Pulmonary artery endothelial cell (primary cell): ENCODE measurements around the gene CAPSL. TPM values are rescaled to one million over a fixed set of nuclear protein-coding genes. Genes with fewer than 3 reads are reported as not detected.
"Not testable (repeated sequence)": the region's sequence is repeated elsewhere in the genome, so short reads cannot be mapped to it uniquely, and the experiment has no call there.

Experiments
- DNase-seq: peaks from one replicate; pipeline ENCODE4 v3.0.0-alpha.2; 2011; ENCODE audit warnings: low read depth, low spot score
- total RNA-seq: library from RNA; depleted of rRNA; stranded (reverse); fragments of >200 nt; gene quantifications from 2 replicates; pipeline ENCODE4 v1.2.3, GENCODE V29; 2014

CAPSL gene
- total RNA-seq, 1 donor from 2014 or later: not detected

GRCh38 chr5:35908228-35908627, 30.2 kb downstream of the CAPSL start:
- DNase-seq: no peak

GRCh38 chr5:35904443-35905132, 33.8 kb downstream of the CAPSL start:
- DNase-seq: no peak

- DNase-seq: no peak
These were observed 34.7 kb downstream of the CAPSL start for GRCh38 chr5:35903631-35904203.

DNA sequence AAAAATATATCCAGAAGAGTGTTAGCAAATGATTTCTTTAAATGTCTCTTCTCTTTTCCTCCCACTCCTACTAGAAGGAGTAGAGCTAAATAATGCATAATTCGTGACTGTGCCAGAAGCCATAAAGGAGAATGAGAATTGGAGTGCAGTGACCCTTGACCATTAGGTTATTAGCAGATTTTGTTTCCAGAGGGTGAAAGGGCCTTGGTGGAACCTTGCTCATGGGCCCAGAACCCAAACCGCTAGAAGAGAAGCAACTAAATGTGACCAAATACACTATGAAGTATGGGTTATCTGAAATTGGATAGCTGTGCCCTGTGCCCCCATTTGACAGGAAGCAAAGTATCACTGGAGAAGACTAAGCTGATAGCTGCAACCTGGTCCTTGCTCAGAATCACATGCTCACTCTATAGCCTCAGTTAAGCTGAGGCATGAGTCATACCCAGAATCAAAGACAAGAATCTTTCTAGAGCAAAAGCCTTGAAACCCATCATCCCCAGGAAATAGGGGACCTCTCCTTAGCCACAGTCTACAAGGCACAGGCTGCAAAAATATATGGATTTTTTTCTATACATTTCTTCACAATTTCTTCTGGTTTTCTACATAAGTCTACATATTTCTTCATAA, 36.3 kb downstream of the CAPSL start:
- DNase-seq: no peak

- no peak for DNase-seq
These were observed 37.3 kb downstream of the CAPSL start for GRCh38 chr5:35900972-35901695.

DNA sequence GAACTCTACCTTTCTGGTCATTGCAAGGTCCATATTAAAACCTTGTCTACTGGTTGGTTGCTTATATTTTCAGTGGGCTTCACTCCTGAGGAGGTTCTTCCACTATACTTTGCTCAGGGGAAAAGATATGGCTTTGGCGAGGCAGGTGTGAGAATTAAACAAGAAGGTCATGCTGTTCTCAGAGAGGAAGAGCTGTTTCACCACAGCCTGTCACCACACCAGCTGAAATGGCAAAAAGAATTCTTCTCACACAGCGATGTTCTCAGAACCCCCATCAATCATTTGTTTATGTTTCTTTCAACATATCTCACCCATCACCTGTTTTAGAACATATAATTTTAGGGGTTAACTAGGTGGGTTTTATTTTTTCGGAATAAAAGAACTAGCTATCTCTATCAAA, 38.6 kb downstream of the CAPSL start:
- DNase-seq: no peak

- no peak for DNase-seq
These were observed 39.3 kb downstream of the CAPSL start for GRCh38 chr5:35898952-35899660.

- DNase-seq: no peak
These were observed 44.3 kb downstream of the CAPSL start for GRCh38 chr5:35894131-35894530.

DNA sequence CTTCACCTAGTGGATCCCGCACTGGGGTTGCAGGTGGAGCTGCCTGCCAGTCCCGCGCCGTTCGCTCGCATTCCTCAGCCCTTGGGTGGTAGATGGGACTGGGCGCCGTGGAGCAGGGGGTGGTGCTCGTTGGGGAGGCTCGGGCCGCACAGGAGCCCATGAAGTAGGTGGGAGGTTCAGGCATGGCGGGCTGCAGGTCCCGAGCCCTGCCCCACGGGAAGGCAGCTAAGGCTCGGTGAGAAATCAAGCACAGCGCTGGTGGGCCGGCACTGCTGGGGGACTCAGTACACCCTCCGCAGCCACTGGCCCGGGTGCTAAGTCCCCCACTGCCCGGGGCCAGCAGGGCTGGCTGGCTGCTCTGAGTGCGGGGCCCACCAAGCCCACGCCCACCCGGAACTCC, 45.6 kb downstream of the CAPSL start:
- DNase-seq: not testable (repeated sequence)

GRCh38 chr5:35890021-35891020, 48.1 kb downstream of the CAPSL start:
- no peak for DNase-seq

DNA sequence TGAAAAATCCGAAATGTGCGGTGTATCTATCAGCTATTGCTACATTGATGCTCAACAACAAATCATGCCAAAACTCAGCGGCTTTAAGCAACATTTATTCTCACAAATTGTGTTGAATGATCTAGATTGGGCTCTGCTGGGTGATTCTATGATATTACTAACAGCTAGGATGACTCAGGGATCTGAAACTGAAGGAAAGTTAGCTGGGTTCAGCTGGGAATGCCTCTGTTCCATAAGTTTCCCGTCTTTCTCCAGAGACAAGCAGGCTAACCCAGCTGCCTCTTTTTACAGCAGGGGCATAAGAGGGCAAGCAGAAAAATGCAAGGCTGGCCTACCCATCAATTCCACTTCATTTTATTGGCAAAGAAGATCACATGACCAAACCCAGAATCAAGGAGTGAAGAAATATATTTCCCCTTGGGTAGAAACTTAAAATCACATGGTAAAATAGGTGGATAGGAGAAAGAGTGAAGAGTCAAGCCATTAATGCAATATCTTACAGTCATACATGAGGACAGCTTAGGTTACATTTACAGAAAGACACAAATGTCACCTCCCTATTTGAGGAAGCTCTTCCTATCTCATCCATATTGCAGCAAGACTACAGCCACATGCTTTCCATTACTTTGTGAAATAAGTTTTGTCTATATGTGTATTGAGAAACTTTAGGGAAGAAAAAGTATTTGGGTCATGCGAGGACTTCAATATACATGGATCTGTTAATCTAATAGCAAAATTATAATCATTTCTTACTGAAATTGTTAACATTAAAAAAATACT, 50.9 kb downstream of the CAPSL start:
- no peak for DNase-seq

DNA sequence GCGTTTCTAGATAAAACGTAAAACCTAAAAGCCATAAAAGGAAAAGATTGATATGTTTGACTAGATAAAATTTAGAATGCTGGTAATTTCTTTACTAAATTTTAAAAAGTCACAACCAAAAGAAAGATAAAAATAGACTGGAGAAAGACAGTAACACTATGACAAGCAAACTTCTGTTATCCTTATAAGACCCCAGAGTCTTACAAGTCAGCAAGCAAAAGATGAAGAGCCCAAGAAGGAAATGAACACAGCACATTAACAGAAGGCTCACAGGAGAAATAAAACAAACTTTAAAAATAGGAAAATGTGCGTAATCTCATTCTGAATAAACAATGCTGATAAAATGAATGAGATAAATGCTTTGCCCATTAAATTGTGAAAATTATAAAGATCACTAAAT, 52.0 kb downstream of the CAPSL start:
- no peak for DNase-seq

DNA sequence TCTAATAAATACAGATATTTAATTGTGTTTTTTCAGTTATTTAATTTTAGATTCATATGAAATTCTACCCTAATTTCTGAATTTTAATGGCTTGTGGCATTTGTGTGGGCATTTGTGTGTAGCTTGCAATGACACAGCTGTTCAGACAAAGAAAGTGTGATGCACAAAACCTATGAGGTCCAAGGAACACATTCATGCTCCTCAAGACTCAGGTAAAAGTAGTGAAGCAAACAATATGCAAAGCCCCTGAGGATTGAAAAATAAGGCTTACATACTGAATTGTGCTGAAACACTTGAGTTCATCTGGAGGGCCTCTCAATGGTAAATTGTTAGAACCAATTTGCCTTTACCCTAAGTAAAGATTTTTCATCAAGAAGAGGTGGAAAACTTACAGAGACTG, 53.6 kb downstream of the CAPSL start:
- no peak for DNase-seq

DNA sequence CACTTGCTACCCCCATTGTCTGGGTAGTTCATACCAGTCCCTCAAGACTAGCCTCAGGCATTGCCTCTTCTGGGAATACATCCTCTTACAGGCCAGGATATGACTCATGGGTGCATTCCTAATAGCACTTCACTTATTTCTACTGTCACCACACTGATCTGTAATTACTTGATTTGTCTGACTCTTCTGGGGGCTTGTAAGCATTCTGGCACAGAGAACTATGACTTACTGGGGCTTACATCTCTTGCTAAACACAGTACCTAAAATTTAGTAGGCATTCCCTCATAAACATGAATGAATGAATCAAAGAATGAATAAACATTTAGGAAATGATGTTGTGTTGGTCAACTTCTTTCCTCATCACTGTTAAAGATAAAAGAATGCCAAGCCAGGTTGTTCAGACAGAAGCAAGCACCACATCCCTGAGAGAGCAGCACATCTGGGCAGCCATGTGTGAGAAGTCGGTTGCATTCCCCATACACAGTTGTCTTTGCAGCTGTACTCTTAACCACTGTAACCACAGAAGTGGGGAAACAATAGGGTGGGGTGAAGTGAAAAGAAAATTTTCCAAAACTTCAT, 54.1 kb downstream of the CAPSL start:
- peak; percentile 46 for DNase-seq

DNA sequence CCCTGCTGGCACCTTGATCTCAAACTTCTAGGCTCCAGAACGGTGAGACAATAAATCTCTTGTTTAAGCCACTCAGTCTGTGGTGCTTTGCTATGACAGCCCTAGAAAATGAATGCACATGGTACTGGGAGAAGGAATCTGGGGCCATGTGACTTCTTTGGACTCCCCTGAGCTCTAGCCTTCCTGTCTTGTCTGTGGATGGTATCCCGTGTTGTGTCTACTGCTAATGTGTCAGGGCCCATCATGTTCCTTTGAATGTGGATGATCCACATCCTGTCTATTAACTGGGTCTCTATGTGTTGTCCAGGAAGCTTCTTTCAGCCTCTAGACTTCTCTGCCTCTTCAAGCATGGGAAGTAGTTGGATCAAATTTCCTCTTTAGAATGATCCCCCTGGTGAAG, 56.7 kb downstream of the CAPSL start:
- no peak for DNase-seq

DNA sequence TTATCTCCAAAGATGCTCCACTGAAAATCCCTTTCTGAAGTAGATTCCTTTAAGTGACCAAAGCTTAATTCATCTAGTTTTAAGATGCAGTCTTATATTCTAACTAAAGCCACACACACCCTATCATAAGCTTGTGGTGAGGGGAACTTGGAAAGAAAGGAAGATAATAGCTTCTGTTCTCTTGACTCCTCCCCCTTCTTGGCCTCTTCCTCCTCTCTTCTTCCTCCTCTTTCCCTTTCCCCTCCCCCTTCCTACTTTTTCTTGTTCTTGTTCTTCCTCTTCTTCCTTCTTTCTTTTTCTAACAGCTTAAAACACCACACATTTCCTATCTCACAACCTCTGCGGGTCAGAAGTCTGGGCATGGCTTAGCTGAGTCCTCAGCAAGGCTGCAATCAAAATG, 58.3 kb downstream of the CAPSL start:
- no peak for DNase-seq

GRCh38 chr5:35879649-35880048, 58.8 kb downstream of the CAPSL start:
- no peak for DNase-seq

DNA sequence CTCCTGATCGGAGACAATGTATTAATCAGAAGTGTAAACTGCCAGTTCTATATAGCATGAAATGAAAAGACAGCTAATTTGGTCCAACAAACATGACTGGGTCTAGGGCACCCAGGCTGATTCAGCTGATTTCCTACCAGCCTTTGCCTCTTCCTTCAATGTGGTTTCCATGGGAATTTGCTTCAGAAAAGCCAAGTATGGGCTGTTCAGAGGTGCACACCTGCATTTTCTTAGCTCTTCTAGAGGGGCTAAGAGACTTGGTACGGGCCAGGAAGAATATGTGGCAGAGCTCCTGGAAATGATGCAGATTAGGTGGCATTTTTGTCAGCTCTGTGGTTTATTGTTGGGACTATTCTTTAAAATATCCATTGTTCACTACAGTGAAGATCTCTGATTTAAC, 59.3 kb downstream of the CAPSL start:
- no peak for DNase-seq

DNA sequence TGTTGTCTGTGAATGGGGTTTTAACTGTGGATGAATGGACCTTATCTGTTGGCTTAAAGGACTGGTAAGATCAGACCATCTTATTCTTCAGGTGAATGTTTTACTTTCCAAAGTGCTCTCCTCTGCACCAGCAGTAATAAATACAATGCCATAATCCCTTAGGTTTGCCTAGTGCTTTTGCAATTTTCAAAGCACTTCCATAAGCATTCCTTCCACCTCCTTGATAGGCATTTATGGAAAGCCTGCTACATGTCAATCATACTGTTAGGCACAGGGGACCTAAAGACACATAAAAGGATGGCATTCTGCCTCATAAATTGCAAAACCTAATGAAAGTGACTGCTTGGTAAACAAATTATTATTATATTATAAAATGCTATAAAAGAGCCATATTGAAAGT, 60.3 kb downstream of the CAPSL start:
- DNase-seq: no peak
